ENCODE measurements around the gene EFCAB6.

DNA sequence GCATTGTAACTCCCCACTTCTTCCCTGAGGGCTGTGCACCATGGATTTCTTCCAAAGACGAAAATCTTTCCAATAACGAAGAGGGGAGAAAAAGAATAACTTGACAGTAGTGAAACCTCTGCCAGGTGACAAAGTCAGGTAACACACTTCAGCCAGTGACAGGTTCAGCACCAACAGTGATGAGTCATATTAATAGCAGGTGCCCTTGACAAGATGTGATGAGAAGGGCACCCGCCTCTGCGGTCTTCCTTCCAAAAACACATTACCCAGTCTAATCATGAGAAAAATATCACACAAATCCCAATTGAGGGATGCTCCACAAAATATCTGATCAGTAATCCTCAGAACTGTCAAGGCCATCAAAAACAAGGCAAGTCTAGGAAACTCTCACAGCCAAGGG, 157.8 kb downstream of the EFCAB6 start:
- TF ChIP-seq, protein P1, sequence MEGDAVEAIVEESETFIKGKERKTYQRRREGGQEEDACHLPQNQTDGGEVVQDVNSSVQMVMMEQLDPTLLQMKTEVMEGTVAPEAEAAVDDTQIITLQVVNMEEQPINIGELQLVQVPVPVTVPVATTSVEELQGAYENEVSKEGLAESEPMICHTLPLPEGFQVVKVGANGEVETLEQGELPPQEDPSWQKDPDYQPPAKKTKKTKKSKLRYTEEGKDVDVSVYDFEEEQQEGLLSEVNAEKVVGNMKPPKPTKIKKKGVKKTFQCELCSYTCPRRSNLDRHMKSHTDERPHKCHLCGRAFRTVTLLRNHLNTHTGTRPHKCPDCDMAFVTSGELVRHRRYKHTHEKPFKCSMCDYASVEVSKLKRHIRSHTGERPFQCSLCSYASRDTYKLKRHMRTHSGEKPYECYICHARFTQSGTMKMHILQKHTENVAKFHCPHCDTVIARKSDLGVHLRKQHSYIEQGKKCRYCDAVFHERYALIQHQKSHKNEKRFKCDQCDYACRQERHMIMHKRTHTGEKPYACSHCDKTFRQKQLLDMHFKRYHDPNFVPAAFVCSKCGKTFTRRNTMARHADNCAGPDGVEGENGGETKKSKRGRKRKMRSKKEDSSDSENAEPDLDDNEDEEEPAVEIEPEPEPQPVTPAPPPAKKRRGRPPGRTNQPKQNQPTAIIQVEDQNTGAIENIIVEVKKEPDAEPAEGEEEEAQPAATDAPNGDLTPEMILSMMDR (conservative IDR thresholded peaks at IDR 0.05; ENCODE audit: low read depth, low read length): no peak
- no peak for TF ChIP-seq RAD21 (IDR thresholded peaks at IDR 0.05; ENCODE audit: low read length)
